ENCODE data around the gene ELMO1.

The ELMO1 gene

GRCh38 chr7:37410305-37411229 is 38.1 kb downstream of the ELMO1 start:
- ATAC-seq (ENCODE audit: insufficient read depth, low read depth) (no peak), DNase-seq (no peak)
- Histone ChIP-seq H3K79me2 (ENCODE audit: insufficient read depth, low read length) (no peaks in the 10 kb centered on the region), H3K4me2 (ENCODE audit: insufficient read depth, low read length) (no peak overlapping the region), H4K20me1 (ENCODE audit: insufficient read depth, low read length) (no peaks in the 10 kb centered on the region), H3K4me1 (ENCODE audit: insufficient read depth, low read length) (no peaks in the 10 kb centered on the region), H3K27ac (ENCODE audit: low read length) (no peak overlapping the region), H3K9me3 (ENCODE audit: insufficient read depth, low read length, severe bottlenecking) (no peaks in the 10 kb centered on the region), H3K9ac (ENCODE audit: low read depth, low read length) (no peak overlapping the region), H3K36me3 (ENCODE audit: insufficient read depth, low read length) (no peaks in the 10 kb centered on the region), H3K27me3 (ENCODE audit: insufficient read depth, low read length, poor library complexity) (peaks cover 20% of the 10 kb centered on the region), H2AFZ (ENCODE audit: low read depth, low read length) (no peak overlapping the region), H3K4me3 (ENCODE audit: low read depth in 1 of 2, low read length in 2 of 2) (no peak overlapping the region)
- no peak for TF ChIP-seq CTCF (IDR thresholded peaks at IDR 0.05; ENCODE audit: borderline replicate concordance, extremely low read depth, low read length, poor library complexity, severe bottlenecking)
- no peak for TF ChIP-seq EZH2 (IDR thresholded peaks at IDR 0.05; ENCODE audit: borderline replicate concordance, low read depth, low read length, severe bottlenecking)

- TF ChIP-seq CTCF (IDR thresholded peaks at IDR 0.05; ENCODE audit: borderline replicate concordance, extremely low read depth, low read length, poor library complexity, severe bottlenecking) = no peak
- no peak for TF ChIP-seq EZH2 (IDR thresholded peaks at IDR 0.05; ENCODE audit: borderline replicate concordance, low read depth, low read length, severe bottlenecking)
- Histone ChIP-seq H3K9me3 (ENCODE audit: insufficient read depth, low read length, severe bottlenecking) (no peaks in the 10 kb centered on the region), H3K36me3 (ENCODE audit: insufficient read depth, low read length) (no peaks in the 10 kb centered on the region), H3K27ac (ENCODE audit: low read length) (no peak overlapping the region), H3K27me3 (ENCODE audit: insufficient read depth, low read length, poor library complexity) (peaks cover 15% of the 10 kb centered on the region), H3K79me2 (ENCODE audit: insufficient read depth, low read length) (no peaks in the 10 kb centered on the region), H3K4me3 (ENCODE audit: low read depth in 1 of 2, low read length in 2 of 2) (no peak overlapping the region), H3K9ac (ENCODE audit: low read depth, low read length) (no peak overlapping the region), H3K4me1 (ENCODE audit: insufficient read depth, low read length) (no peaks in the 10 kb centered on the region), H2AFZ (ENCODE audit: low read depth, low read length) (no peak overlapping the region), H3K4me2 (ENCODE audit: insufficient read depth, low read length) (no peak overlapping the region), H4K20me1 (ENCODE audit: insufficient read depth, low read length) (no peaks in the 10 kb centered on the region)
- ATAC-seq (ENCODE audit: insufficient read depth, low read depth) (no peak), DNase-seq (no peak)
These were observed 39.2 kb downstream of the ELMO1 start for GRCh38 chr7:37409461-37409860.

GRCh38 chr7:37408291-37409228 is 40.1 kb downstream of the ELMO1 start:
- TF ChIP-seq CTCF (IDR thresholded peaks at IDR 0.05; ENCODE audit: borderline replicate concordance, extremely low read depth, low read length, poor library complexity, severe bottlenecking) (no peak), EZH2 (IDR thresholded peaks at IDR 0.05; ENCODE audit: borderline replicate concordance, low read depth, low read length, severe bottlenecking) (no peak)
- no peak overlapping the region for H3K4me2 ChIP-seq (ENCODE audit: insufficient read depth, low read length)
- no peak for DNase-seq
- peaks cover 15% of the 10 kb centered on the region for H3K27me3 ChIP-seq (ENCODE audit: insufficient read depth, low read length, poor library complexity)
- H3K36me3 ChIP-seq (ENCODE audit: insufficient read depth, low read length) = no peaks in the 10 kb centered on the region
- no peak overlapping the region for H3K9ac ChIP-seq (ENCODE audit: low read depth, low read length)
- no peaks in the 10 kb centered on the region for H3K4me1 ChIP-seq (ENCODE audit: insufficient read depth, low read length)
- H4K20me1 ChIP-seq (ENCODE audit: insufficient read depth, low read length) = no peaks in the 10 kb centered on the region
- no peaks in the 10 kb centered on the region for H3K79me2 ChIP-seq (ENCODE audit: insufficient read depth, low read length)
- H3K27ac ChIP-seq (ENCODE audit: low read length) = no peak overlapping the region
- H3K9me3 ChIP-seq (ENCODE audit: insufficient read depth, low read length, severe bottlenecking) = no peaks in the 10 kb centered on the region
- ATAC-seq (ENCODE audit: insufficient read depth, low read depth) = no peak
- no peak overlapping the region for H2AFZ ChIP-seq (ENCODE audit: low read depth, low read length)
- H3K4me3 ChIP-seq (ENCODE audit: low read depth in 1 of 2, low read length in 2 of 2) = no peak overlapping the region

Measured in DND-41 (cell line).